ENCODE measurements around the gene THSD7A.

- TF ChIP-seq TAF1 (IDR thresholded peaks at IDR 0.05; ENCODE audit: borderline replicate concordance, insufficient read depth, low read length): no peak
- TF ChIP-seq, protein P1, sequence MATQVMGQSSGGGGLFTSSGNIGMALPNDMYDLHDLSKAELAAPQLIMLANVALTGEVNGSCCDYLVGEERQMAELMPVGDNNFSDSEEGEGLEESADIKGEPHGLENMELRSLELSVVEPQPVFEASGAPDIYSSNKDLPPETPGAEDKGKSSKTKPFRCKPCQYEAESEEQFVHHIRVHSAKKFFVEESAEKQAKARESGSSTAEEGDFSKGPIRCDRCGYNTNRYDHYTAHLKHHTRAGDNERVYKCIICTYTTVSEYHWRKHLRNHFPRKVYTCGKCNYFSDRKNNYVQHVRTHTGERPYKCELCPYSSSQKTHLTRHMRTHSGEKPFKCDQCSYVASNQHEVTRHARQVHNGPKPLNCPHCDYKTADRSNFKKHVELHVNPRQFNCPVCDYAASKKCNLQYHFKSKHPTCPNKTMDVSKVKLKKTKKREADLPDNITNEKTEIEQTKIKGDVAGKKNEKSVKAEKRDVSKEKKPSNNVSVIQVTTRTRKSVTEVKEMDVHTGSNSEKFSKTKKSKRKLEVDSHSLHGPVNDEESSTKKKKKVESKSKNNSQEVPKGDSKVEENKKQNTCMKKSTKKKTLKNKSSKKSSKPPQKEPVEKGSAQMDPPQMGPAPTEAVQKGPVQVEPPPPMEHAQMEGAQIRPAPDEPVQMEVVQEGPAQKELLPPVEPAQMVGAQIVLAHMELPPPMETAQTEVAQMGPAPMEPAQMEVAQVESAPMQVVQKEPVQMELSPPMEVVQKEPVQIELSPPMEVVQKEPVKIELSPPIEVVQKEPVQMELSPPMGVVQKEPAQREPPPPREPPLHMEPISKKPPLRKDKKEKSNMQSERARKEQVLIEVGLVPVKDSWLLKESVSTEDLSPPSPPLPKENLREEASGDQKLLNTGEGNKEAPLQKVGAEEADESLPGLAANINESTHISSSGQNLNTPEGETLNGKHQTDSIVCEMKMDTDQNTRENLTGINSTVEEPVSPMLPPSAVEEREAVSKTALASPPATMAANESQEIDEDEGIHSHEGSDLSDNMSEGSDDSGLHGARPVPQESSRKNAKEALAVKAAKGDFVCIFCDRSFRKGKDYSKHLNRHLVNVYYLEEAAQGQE (IDR thresholded peaks at IDR 0.05; ENCODE audit: insufficient read depth in 1 of 2, low read depth in 2 of 2, low read length in 2 of 2): no peak
- no peak for TF ChIP-seq POLR2AphosphoS5 (IDR thresholded peaks at IDR 0.05; ENCODE audit: low read depth, low read length)
- no peak for TF ChIP-seq SIN3A (IDR thresholded peaks at IDR 0.05; ENCODE audit: borderline replicate concordance, insufficient read depth, low read length)
- no peak for TF ChIP-seq FOXP2 (optimal IDR thresholded peaks at IDR 0.05; ENCODE audit: borderline replicate concordance, extremely low read depth, extremely low read length, insufficient read depth)
Measured at GRCh38 chr7:11835260-11835659, 3.3 kb upstream of the THSD7A start.
